Duodenal mucosa (tissue), 2 donors: ENCODE results near the gene EPB41L5.
"Not testable (repeated sequence)": the region's sequence is repeated elsewhere in the genome, so short reads cannot be mapped to it uniquely, and the experiment has no call there.

Experiments
- H3K27ac ChIP-seq: one replicate; pipeline ENCODE4 v1.7.0; 2013; ENCODE audit warnings: low read depth, low read length
- H3K27me3 ChIP-seq, 2 donors: one replicate each; pipeline ENCODE4 v1.7.0; 2013; ENCODE audit warnings: low read length in 2 of 2, control low read depth in 1 of 2; ENCODE audit not compliant: insufficient read depth in 2 of 2, control insufficient read depth in 1 of 2
- H3K36me3 ChIP-seq, 2 donors: one replicate each; pipeline ENCODE4 v1.7.0; 2013; ENCODE audit warnings: low read length in 2 of 2, control low read depth in 1 of 2; ENCODE audit not compliant: insufficient read depth in 2 of 2, control insufficient read depth in 1 of 2
- H3K4me1 ChIP-seq, 2 donors: one replicate each; pipeline ENCODE4 v1.7.0; 2013; ENCODE audit warnings: low read length in 2 of 2, control low read depth in 1 of 2; ENCODE audit not compliant: insufficient read depth in 2 of 2, control insufficient read depth in 1 of 2
- H3K4me3 ChIP-seq, 2 donors: one replicate each; pipeline ENCODE4 v1.7.0; 2013; ENCODE audit warnings: low read length in 2 of 2, low read depth in 1 of 2
- H3K9ac ChIP-seq, 2 donors: one replicate each; pipeline ENCODE4 v1.7.0; 2013; ENCODE audit warnings: low read length in 2 of 2, low read depth in 1 of 2
- H3K9me3 ChIP-seq, 2 donors: one replicate each; pipeline ENCODE4 v1.7.0; 2013; ENCODE audit warnings: low read length in 2 of 2, control low read depth in 1 of 2; ENCODE audit not compliant: control insufficient read depth in 1 of 2

The EPB41L5 gene

GRCh38 chr2:120110062-120110362 is 97.1 kb downstream of the EPB41L5 start:
- no peaks in the 10 kb centered on the region for H3K9me3 ChIP-seq
- H3K27me3 ChIP-seq, result no peaks in the 10 kb centered on the region
- peaks cover 0 to 17% of the 10 kb centered on the region in 2 donors for H3K4me1 ChIP-seq
- H3K27ac ChIP-seq, result no peak overlapping the region
- H3K4me3 ChIP-seq, result no peak overlapping the region
- H3K9ac ChIP-seq, result no peak overlapping the region
- H3K36me3 ChIP-seq, result peaks cover 0 to 6% of the 10 kb centered on the region in 2 donors

GRCh38 chr2:120110507-120110906 is 97.6 kb downstream of the EPB41L5 start:
- peaks cover 0 to 17% of the 10 kb centered on the region in 2 donors for H3K4me1 ChIP-seq

GRCh38 chr2:120111193-120111592 is 98.3 kb downstream of the EPB41L5 start:
- no peaks in the 10 kb centered on the region for H3K27me3 ChIP-seq
- H3K4me3 ChIP-seq, result no peak overlapping the region
- H3K9ac ChIP-seq, result no peak overlapping the region
- H3K27ac ChIP-seq, result no peak overlapping the region
- H3K9me3 ChIP-seq, result no peaks in the 10 kb centered on the region
- no peaks in the 10 kb centered on the region for H3K36me3 ChIP-seq
- peaks cover 0 to 17% of the 10 kb centered on the region in 2 donors for H3K4me1 ChIP-seq

More at GRCh38 chr2:120110507-120110906, 97.6 kb downstream of the EPB41L5 start:
- no peaks in the 10 kb centered on the region for H3K27me3 ChIP-seq
- no peaks in the 10 kb centered on the region for H3K9me3 ChIP-seq
- no peak overlapping the region for H3K27ac ChIP-seq
- H3K9ac ChIP-seq, result no peak overlapping the region
- peaks cover 0 to 3% of the 10 kb centered on the region in 2 donors for H3K36me3 ChIP-seq
- no peak overlapping the region for H3K4me3 ChIP-seq

- Histone ChIP-seq H3K4me3 (no peak overlapping the region), H3K36me3 (no peaks in the 10 kb centered on the region), H3K27ac (no peak overlapping the region), H3K9ac (no peak overlapping the region), H3K27me3 (no peaks in the 10 kb centered on the region), H3K4me1 (no peaks in the 10 kb centered on the region), H3K9me3 (no peaks in the 10 kb centered on the region)
Measured at GRCh38 chr2:120118018-120118417, 105.1 kb downstream of the EPB41L5 start.

- no peaks in the 10 kb centered on the region for H3K27me3 ChIP-seq
- no peaks in the 10 kb centered on the region for H3K9me3 ChIP-seq
- no peak overlapping the region for H3K27ac ChIP-seq
- H3K4me1 ChIP-seq, result no peaks in the 10 kb centered on the region
- H3K4me3 ChIP-seq, result no peak overlapping the region
- H3K9ac ChIP-seq, result no peak overlapping the region
- H3K36me3 ChIP-seq, result no peaks in the 10 kb centered on the region
Measured at GRCh38 chr2:120118471-120118870, 105.6 kb downstream of the EPB41L5 start.

- H3K27ac ChIP-seq, H3K4me1 ChIP-seq, H3K36me3 ChIP-seq, H3K27me3 ChIP-seq, H3K9me3 ChIP-seq, H3K4me3 ChIP-seq, H3K9ac ChIP-seq: not testable (repeated sequence)
Measured at GRCh38 chr2:120121337-120121736, 108.5 kb downstream of the EPB41L5 start.

GRCh38 chr2:120123090-120123489 is 110.2 kb downstream of the EPB41L5 start:
- no peak overlapping the region for H3K4me3 ChIP-seq
- no peak overlapping the region for H3K9ac ChIP-seq
- peaks cover 0 to 2% of the 10 kb centered on the region in 2 donors for H3K36me3 ChIP-seq
- no peaks in the 10 kb centered on the region for H3K27me3 ChIP-seq
- no peaks in the 10 kb centered on the region for H3K4me1 ChIP-seq
- no peak overlapping the region for H3K27ac ChIP-seq
- H3K9me3 ChIP-seq, result no peaks in the 10 kb centered on the region

GRCh38 chr2:120125195-120125594 is 112.3 kb downstream of the EPB41L5 start:
- Histone ChIP-seq H3K27me3 (no peaks in the 10 kb centered on the region), H3K9me3 (no peaks in the 10 kb centered on the region), H3K4me3 (no peak overlapping the region), H3K9ac (no peak overlapping the region), H3K27ac (no peak overlapping the region), H3K36me3 (peaks cover 0 to 3% of the 10 kb centered on the region in 2 donors), H3K4me1 (no peaks in the 10 kb centered on the region)

- Histone ChIP-seq H3K4me3 (no peak overlapping the region), H3K9ac (no peak overlapping the region), H3K9me3 (no peaks in the 10 kb centered on the region), H3K4me1 (no peaks in the 10 kb centered on the region), H3K36me3 (peaks cover 3 to 5% of the 10 kb centered on the region in 2 donors), H3K27ac (no peak overlapping the region), H3K27me3 (no peaks in the 10 kb centered on the region)
Measured at GRCh38 chr2:120128216-120128615, 115.3 kb downstream of the EPB41L5 start.

GRCh38 chr2:120132190-120132589 is 119.3 kb downstream of the EPB41L5 start:
- no peaks in the 10 kb centered on the region for H3K27me3 ChIP-seq
- H3K27ac ChIP-seq, result no peak overlapping the region
- H3K9me3 ChIP-seq, result peaks cover 4 to 6% of the 10 kb centered on the region in 2 donors
- no peaks in the 10 kb centered on the region for H3K4me1 ChIP-seq
- H3K36me3 ChIP-seq, result peaks cover 16 to 18% of the 10 kb centered on the region in 2 donors
- no peak overlapping the region for H3K9ac ChIP-seq
- no peak overlapping the region for H3K4me3 ChIP-seq

GRCh38 chr2:120132691-120133090 is 119.8 kb downstream of the EPB41L5 start:
- no peak overlapping the region for H3K4me3 ChIP-seq
- no peaks in the 10 kb centered on the region for H3K4me1 ChIP-seq
- H3K27me3 ChIP-seq, result no peaks in the 10 kb centered on the region
- no peak overlapping the region for H3K9ac ChIP-seq
- H3K9me3 ChIP-seq, result peaks cover 4 to 6% of the 10 kb centered on the region in 2 donors
- no peak overlapping the region for H3K27ac ChIP-seq
- H3K36me3 ChIP-seq, result peaks cover 16 to 18% of the 10 kb centered on the region in 2 donors
